SK-N-MC (cell line): ENCODE measurements around the gene AHI1.

ENCODE experiments used
- DNase-seq: peaks from one replicate; pipeline ENCODE4 v3.0.0-alpha.2; 2011; ENCODE audit warnings: low read depth, low spot score
- H3K27ac ChIP-seq: fragments of 200-600 bp; sonication (generic); 2 replicates; pipeline ENCODE4 v1.5.1; 2016; ENCODE audit warnings: mixed run types
- H3K36me3 ChIP-seq: fragments of 200-600 bp; sonication (generic); 2 replicates; pipeline ENCODE4 v1.6.1; 2017; ENCODE audit warnings: antibody characterized with exemption, low read length, mixed read lengths; ENCODE audit not compliant: insufficient read depth
- H3K4me3 ChIP-seq: fragments of 200-600 bp; sonication (generic); 2 replicates; pipeline ENCODE4 v1.5.1; 2016
- H3K9ac ChIP-seq: fragments of 200-600 bp; sonication (generic); 2 replicates; pipeline ENCODE4 v1.8.0; 2017; ENCODE audit warnings: mixed run types, mixed read lengths; ENCODE audit not compliant: insufficient read length
- H3K9me3 ChIP-seq: fragments of 200-600 bp; sonication (generic); 2 replicates; pipeline ENCODE4 v1.6.1; 2017; ENCODE audit warnings: low read depth, mild to moderate bottlenecking, antibody characterized with exemption, low read length, moderate library complexity, mixed read lengths
- EZH2 ChIP-seq: fragments of 200-600 bp; sonication (generic); IDR thresholded peaks from one replicate; pipeline ENCODE4 v1.6.1; 2017; ENCODE audit warnings: antibody characterized with exemption
- FOXP2 ChIP-seq: optimal IDR thresholded peaks from 2 replicates; pipeline ENCODE3; 2011; ENCODE audit warnings: mild to moderate bottlenecking, moderate library complexity; ENCODE audit not compliant: insufficient read depth; ENCODE audit errors: extremely low read length, control extremely low read depth
- POLR2AphosphoS5 ChIP-seq: IDR thresholded peaks from 2 replicates; pipeline ENCODE4 v1.6.1; 2012; ENCODE audit warnings: mild to moderate bottlenecking, low read depth, low read length, borderline replicate concordance

Gene AHI1

DNA sequence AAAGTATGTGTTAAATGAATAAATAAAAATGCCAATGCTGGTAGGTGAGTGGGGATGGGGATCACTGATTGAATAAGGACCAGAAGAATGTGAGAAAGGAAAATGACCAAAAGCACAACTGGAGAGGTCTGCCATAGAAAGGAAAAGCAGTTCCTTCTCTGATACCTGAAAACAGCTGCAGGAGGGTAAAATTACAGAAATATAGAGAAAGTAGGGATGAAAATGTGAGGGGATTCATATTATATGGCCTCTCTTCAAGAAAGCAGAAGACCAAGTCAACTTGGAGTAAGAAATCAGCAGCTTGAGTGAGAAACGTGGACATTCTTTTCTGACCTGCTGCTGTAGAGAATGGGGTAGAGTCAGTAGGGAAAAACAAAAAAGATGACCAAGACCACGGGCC, 191.4 kb downstream of the AHI1 start:
- Histone ChIP-seq H3K9me3 (no peaks in the 10 kb centered on the region), H3K4me3 (no peak overlapping the region), H3K27ac (no peak overlapping the region), H3K9ac (no peak overlapping the region), H3K36me3 (no peaks in the 10 kb centered on the region)
- TF ChIP-seq POLR2AphosphoS5 (no peak), FOXP2 (no peak), EZH2 (no peak)
- no peak for DNase-seq

DNA sequence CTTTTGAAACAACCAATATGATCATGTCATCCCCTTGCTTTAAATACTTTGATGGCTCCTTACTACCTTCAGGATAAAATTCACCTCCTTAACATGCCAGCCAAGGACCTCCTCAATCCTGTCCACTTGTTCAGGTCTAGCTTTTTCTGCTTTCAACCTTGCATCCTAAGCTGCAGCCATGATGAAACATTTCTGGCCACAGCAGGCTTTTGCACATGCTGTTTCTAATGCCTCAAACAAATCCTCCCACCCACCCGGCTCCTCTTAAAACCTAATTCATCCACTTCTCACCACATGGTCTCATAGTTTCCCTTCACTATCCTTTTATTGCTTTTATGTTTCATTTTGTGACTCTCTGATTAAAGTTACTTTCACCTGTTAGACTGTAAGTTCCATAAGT, 191.9 kb downstream of the AHI1 start:
- no peak overlapping the region for H3K27ac ChIP-seq
- H3K9ac ChIP-seq, result no peak overlapping the region
- no peak for DNase-seq
- H3K4me3 ChIP-seq, result no peak overlapping the region
- no peaks in the 10 kb centered on the region for H3K36me3 ChIP-seq
- TF ChIP-seq FOXP2 (no peak), EZH2 (no peak), POLR2AphosphoS5 (no peak)
- no peaks in the 10 kb centered on the region for H3K9me3 ChIP-seq

DNA sequence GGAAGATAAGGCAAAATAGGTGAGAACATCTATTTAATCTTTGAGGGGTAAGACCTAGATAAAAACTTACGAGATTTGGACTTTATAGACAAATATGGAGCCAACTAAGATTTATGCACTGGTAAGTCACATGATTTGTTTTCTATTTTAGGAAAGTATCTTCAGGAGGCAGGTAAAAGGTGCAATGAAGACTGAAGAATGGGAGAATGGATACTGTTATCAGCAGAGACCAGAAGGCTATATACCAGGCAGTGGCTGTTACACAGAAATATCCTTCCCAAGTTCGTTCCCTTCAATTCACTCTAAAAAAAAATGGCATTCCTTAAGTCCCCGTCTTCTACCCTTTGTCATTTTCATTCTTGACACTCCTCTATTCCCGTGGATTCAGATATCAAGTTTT, 192.7 kb downstream of the AHI1 start:
- Histone ChIP-seq H3K27ac (no peak overlapping the region), H3K36me3 (no peaks in the 10 kb centered on the region), H3K9me3 (no peaks in the 10 kb centered on the region), H3K9ac (no peak overlapping the region), H3K4me3 (no peak overlapping the region)
- TF ChIP-seq POLR2AphosphoS5 (no peak), EZH2 (no peak), FOXP2 (no peak)
- no peak for DNase-seq

DNA sequence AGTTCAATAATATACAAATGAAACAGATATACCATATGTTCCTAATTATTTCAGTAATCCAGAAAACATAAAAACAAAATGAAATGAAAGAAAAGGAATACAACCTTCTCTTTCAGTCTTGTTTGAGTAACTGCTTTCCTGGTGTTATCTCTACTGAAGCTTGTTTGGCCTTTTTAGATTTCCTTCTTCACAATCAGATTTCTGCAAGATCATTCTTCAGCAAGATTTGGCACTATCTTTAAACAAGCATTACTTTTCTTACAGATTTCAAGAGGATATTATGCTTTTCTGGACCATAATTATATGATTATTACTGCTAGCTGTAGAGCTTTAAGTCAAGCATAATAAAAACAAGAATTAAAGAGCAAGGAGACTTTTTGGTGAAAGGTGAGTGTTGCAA, 196.2 kb downstream of the AHI1 start:
- no peak for TF ChIP-seq FOXP2

DNA sequence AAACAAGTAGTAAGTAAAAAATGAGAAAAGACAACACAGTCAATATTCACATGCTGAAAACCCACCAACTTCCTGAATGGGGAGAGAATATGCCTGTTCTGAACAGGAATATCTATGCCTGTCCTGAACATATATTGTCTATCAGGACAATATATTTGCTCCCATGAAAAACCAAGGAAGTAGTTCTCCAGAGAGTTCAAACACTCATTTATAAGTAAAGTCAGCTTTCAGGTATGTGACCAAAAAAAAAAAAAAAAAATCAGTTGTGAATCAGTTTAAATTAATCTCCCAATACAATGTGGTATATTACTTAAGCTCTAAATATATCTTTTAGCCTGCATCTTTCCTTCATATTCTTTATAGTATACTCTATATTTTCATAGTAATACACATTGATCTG, 197.0 kb downstream of the AHI1 start:
- DNase-seq, result no peak
- H3K36me3 ChIP-seq, result no peaks in the 10 kb centered on the region
- H3K9ac ChIP-seq, result no peak overlapping the region
- TF ChIP-seq FOXP2 (no peak), POLR2AphosphoS5 (no peak), EZH2 (no peak)
- H3K4me3 ChIP-seq, result no peak overlapping the region
- no peaks in the 10 kb centered on the region for H3K9me3 ChIP-seq
- no peak overlapping the region for H3K27ac ChIP-seq

More for the DNA sequence above, 196.2 kb downstream of the AHI1 start:
- no peak overlapping the region for H3K27ac ChIP-seq
- no peak for DNase-seq
- no peaks in the 10 kb centered on the region for H3K9me3 ChIP-seq
- no peak overlapping the region for H3K4me3 ChIP-seq
- no peak overlapping the region for H3K9ac ChIP-seq
- no peaks in the 10 kb centered on the region for H3K36me3 ChIP-seq

DNA sequence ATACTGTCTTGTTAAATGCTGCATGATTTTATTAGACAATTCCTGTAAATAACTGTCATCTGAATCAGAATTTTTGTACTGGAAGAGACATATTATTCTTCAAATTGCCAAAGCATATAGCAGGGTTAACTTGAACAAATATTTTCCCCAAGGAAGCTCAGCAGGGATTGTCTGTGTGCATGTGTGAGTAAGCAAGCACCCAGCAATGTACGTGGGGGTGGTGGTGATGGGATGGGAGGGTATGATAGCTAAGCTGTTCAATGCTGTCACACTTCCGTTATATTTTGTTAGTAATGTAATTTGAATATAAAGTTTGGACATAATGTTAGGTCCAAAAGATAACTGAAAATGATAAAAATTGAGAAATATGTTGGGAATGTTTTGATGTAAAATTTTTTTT, 198.3 kb downstream of the AHI1 start:
- 0 out of 2 replicates have a peak, but pooled peaks cover 3% of the 10 kb centered on the region for H3K36me3 ChIP-seq
- TF ChIP-seq FOXP2 (no peak), EZH2 (no peak), POLR2AphosphoS5 (no peak)
- H3K9me3 ChIP-seq, result no peaks in the 10 kb centered on the region
- no peak for DNase-seq
- H3K27ac ChIP-seq, result no peak overlapping the region
- H3K9ac ChIP-seq, result no peak overlapping the region
- H3K4me3 ChIP-seq, result no peak overlapping the region

DNA sequence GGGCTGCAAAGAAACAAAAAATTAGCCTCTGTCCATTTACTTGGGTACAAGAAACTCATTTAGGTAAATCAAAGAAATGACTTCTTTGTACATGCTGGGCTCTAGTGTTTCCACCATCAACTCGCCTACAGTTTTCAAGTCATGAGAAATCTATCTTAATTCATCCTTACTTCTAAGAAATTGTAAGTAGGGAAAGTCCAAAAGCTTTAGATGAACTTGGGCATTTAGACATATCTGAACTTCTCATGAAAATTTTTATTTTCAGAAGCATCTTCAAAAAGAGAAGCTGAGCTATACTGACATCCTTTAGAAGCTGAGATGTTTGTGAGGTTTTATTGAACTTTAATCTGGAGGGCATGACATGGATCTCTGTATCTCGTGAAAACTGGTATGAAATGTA, 199.1 kb downstream of the AHI1 start:
- no peak for DNase-seq
- Histone ChIP-seq H3K9me3 (no peaks in the 10 kb centered on the region), H3K4me3 (no peak overlapping the region), H3K27ac (no peak overlapping the region), H3K36me3 (0 out of 2 replicates have a peak, but pooled peaks cover 3% of the 10 kb centered on the region), H3K9ac (no peak overlapping the region)
- TF ChIP-seq POLR2AphosphoS5, result no peak
- TF ChIP-seq EZH2, result no peak
- no peak for TF ChIP-seq FOXP2

DNA sequence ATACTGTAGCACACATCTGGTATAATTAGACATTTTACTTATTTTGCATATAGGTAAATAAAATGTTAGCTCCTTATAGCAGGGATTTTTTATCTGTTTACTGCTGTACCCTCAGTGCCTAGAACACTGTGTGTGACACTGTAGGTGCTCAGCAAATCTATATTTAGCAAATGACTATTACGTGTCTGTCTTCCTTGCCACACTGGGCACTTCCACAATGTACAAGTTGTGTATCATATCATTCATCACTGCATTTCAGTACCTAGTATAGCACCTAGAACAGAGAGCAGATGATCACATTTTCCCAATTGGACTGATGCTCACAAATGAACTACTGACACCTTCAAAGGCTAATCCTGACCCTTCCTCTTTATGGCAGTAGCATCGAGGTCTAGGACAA, 200.8 kb downstream of the AHI1 start:
- no peaks in the 10 kb centered on the region for H3K9me3 ChIP-seq
- TF ChIP-seq FOXP2 (no peak), EZH2 (no peak), POLR2AphosphoS5 (no peak)
- no peak overlapping the region for H3K9ac ChIP-seq

DNA sequence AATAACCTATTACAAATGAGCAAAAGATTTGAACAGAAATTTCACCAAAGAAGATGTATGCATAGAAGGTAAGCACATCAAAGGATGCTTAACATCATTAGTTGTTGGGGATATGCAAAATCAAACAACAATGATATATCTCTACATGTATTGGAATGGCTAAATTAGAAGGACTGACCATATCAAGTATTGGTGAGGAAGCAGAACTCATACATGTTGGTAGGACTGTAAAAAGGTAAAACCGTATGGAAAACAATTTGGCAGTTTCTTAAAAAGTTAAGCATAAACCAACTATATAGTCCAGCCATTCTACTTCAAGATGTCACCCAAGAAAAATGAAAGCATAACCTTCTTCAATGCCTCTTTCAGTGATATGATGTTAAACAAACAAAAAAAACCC, 202.5 kb downstream of the AHI1 start:
- Histone ChIP-seq H3K9ac (no peak overlapping the region), H3K9me3 (no peaks in the 10 kb centered on the region), H3K4me3 (no peak overlapping the region), H3K27ac (no peak overlapping the region), H3K36me3 (0 out of 2 replicates have a peak, but pooled peaks cover 3% of the 10 kb centered on the region)
- TF ChIP-seq POLR2AphosphoS5 (no peak), FOXP2 (no peak), EZH2 (no peak)
- DNase-seq, result no peak

More for the DNA sequence above, 200.8 kb downstream of the AHI1 start:
- no peak overlapping the region for H3K27ac ChIP-seq
- 0 out of 2 replicates have a peak, but pooled peaks cover 3% of the 10 kb centered on the region for H3K36me3 ChIP-seq
- H3K4me3 ChIP-seq, result no peak overlapping the region
- no peak for DNase-seq
